GM18861 (cell line): Measurements from ENCODE around the gene CREB3L1.

Experiments used
- ATAC-seq: cut with Tn5 transposase; IDR thresholded peaks from one replicate; pipeline ENCODE4 v1.9.1; 2021; ENCODE audit not compliant: unreplicated experiment

The CREB3L1 gene

GRCh38 chr11:46321757-46322156 lies 44.3 kb downstream of the CREB3L1 start:
- no peak for ATAC-seq

GRCh38 chr11:46322759-46323158 lies 45.3 kb downstream of the CREB3L1 start:
- no peak for ATAC-seq

GRCh38 chr11:46326813-46327416 lies 49.5 kb downstream of the CREB3L1 start:
- no peak for ATAC-seq

GRCh38 chr11:46327829-46328228 lies 50.4 kb downstream of the CREB3L1 start:
- no peak for ATAC-seq

DNA sequence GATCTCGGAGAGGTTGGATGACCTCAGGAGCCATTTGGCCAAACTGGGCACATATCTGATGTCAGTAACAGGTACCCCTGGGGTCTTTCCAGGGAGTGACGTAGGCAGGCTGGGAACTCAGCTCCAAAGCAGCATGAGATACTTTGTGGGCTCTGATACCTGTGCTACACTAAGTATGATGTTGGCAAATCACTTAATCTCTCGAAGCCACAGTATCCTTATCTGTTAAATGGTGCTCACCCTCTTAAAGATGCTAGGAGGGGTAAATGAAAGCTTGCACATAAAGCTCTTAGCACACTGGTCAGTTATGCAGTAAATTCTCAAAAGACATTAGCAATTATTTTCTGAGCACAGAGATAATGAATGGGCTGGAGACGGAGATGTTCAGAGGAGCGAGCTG lies 52.7 kb downstream of the CREB3L1 start:
- ATAC-seq, result no peak

- no peak for ATAC-seq
These were observed 53.3 kb downstream of the CREB3L1 start for GRCh38 chr11:46330563-46331281.

- ATAC-seq, result no peak
These were observed 54.0 kb downstream of the CREB3L1 start for GRCh38 chr11:46331282-46331984.

DNA sequence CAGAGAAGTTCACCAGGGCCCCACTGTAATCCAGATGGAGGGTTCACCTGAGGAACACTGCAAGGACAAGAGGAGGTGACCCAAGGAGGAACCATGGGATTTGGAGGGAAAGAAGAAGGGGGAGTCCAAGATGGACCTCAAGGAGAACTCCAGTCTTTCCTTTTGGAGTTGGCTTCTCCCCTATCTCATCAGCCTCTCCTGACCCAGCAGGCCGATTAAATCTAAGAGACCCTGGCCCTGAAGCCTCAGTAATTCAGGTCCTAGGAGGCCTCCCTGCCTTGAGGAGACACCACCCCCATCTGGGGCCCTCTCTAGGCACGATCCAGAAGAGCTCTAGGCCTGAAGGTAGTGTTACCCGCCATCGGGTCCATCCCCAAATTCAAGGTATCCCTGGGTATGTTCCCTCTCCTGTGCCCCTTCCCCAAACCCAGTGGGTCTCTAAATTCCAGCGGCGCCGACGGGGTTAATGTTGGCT lies 54.7 kb downstream of the CREB3L1 start:
- ATAC-seq, result no peak

DNA sequence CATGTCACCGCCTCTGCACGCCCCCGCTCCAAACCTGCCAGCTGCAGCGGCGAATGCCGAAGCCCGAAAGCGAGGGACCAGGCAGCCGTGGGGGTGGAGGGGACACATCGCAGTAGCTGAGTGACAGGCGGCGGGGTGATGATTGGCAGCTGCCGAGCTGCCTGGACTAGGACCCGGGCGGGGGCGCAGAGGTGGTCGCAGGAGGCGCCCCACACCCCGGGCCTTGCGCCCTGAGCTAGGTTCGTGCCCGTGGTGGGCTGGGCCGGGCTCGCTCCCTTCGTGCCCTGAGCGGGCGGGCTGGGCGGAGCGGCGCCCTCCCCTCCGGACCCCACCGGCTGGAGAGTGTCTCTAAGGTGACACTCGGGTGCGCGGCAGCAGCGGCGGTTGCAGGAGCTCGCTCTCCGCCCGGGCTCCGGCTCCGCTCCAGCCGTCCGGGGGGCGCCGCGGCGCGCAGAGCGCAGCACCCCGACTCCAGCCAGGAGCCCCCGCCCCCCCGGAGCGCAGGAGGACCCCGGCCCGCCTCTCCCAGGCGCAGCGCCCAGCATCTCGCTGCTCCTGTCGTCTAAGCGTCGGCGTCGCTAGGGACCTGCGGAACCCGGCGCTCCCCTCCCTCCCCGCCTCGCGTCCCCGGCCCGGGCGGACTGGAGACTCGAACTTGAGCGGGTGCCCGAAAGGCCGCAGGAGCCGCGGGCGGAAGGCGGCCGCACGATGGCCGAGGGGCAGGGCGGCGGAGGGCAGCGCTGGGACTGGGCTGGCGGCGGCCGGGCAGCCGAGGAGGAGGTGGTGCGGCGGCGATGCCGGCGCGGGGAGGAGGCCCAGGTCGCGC lies 55.3 kb downstream of the CREB3L1 start:
- no peak for ATAC-seq

GRCh38 chr11:46333394-46333947 lies 56.0 kb downstream of the CREB3L1 start:
- no peak for ATAC-seq

- no peak for ATAC-seq
These were observed 56.7 kb downstream of the CREB3L1 start for GRCh38 chr11:46334211-46334610.

DNA sequence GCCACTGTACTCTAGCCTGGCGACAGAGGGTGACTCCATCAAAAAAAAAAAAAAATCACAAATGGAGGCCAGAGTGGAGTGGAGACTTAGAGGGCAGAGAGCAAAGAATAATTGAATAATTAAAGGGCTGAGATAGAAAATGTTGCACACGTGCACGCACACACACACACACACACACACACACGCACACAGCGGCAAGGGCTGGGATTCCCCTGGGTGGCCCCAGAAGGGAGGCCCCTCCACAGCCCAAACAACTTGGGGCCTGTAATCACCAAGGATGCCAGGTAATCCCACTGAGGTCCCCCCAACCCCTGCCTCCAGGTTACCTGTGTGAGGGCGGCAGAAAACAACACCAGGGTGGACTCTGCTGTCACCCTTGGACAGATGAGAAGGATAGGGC lies 57.8 kb downstream of the CREB3L1 start:
- no peak for ATAC-seq

DNA sequence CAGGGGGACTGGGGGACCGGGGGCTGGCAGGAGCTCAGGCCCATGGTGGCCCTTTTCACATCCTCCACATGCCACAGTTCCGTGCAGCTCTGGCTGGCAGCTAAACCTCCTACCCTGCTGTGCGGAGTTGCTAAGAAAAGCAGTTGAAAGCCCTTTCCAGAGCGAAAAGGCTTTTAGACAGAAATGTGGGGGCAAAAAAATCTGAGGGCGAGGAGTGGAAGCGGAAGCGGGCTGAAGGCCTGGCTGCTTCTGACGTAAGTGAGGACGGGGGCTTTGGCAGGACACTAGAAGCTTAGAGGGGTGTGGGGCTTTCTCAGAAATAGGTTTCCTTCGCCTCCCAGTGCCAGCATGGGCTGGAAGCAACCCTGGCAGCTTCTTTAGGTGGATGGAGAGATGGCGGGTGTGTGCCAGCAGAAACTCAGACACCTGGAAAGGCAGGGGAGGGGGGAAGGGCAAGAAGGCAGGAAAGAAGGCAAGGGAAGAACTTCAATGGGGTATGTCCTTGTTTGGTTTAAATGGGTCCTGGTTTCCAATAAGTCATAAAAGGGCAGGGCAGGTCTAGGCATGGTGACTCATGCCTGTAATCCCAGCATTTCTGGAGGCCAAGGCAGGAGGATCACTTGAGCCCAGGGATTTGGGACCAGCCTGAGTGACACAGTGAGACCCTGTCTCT lies 58.6 kb downstream of the CREB3L1 start:
- ATAC-seq, result no peak

DNA sequence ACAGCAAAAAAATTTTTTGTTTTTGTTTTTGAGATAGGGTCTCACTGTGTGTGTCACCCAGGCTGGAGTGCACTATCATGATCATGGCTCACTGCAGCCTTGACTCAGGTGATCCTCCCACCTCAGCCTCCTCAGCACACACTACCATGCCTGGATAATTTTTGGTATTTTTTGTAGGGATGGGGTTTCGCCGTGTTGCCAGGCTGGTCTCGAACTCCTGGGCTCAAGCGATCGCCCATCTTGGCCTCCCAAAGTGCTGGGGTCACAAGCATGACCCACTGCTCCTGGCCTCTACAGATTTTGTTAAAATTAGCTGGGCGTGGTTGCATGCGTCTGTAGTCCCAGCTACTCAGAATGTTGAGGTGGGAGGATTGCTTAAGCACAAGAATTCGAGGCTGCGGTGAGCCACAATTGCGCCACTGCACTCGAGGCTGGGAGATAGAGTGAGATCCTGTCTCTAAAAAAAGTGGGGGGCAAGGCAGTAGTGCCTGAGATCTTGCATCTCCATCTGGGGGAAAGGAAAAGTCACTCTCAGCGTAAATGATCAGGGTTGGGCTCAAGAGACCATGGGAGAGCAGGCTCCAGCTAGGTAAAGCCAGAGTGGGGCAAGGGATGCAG lies 59.2 kb downstream of the CREB3L1 start:
- no peak for ATAC-seq

DNA sequence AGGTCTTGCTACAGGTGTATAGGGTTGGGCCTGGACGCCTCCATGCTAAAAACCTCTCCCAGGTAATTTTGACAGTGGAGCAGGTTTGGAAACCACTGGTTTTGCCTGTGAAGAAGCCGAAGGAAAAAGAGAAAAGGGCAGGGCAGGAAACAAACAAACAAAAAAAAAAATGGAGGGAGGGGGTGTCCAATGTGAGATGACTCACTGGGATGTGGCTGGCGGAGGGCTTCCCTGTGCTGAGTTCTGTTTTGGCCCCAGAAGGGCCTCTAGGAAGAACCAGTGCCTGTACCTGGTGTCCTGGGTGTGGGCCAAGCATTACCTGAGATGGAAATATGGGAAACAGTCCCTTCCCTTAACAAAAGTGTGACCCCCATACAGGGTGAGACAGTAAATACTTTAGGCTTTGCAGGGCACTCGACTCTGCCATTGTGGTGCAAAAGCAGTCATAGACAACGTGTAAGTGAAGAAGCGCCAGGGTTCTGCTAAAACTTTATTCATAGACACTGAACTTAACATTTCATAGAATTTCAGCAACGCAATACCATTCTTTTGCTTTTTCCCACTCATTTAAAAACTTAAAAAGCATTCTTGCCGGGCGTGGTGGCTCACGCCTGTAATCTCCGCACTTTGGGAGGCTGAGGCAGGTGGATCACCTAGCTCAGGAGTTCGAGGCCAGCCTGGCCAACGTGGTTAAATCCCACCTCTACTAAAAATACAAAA lies 60.3 kb downstream of the CREB3L1 start:
- no peak for ATAC-seq

- ATAC-seq, result no peak
These were observed 61.1 kb downstream of the CREB3L1 start for GRCh38 chr11:46338636-46338987.

DNA sequence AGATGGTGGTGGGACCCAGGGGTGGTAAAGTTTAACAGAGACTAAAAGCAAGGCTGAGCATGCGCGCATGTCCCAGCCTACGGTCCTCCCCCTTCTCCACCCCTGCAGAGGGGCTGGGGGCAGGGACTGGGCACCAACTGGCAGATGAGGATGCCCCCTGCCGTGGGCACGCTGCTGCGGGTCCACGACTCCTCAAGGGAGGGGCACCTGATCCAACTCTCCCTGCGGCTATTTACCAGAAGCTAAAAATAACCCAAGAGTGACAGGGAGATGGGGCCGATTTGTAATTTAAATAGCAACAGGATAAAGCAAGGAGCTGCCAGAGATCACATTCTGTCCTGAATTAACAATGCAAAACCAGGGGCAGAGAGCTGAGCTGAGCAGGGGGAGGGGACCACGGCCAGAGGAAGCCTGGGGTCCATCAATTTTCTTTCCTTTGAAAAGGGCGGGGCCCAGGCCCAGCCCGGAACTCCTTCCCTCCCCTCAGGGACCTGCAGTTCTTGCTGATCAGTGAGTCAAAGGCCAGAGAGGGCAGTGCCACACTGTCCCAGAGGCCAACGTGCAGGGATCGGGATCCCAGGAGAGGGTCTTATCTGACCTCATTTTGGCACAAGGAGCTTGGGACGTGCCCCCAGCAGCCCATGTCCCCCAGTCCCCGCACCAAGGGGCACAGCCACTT lies 61.7 kb downstream of the CREB3L1 start:
- no peak for ATAC-seq

DNA sequence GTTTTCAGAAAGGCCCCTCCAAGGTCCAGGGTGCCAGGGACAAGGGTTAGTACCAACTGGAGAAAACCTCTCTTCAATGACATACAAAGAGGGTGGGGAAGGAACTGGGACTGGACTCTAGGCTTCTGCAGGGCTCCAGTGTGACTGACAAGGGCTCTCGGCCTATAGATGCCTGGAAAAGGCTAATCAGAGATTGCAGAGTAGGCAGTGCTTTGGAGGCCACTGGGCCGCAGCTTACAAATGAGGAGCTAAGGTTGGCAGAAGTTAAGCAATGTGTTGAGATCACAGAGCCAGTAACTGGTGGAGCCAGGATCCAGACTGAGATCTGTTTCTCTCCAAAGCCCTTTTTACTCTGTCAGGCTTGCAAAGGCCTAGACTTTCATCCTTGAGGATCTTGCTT lies 62.4 kb downstream of the CREB3L1 start:
- ATAC-seq, result no peak

DNA sequence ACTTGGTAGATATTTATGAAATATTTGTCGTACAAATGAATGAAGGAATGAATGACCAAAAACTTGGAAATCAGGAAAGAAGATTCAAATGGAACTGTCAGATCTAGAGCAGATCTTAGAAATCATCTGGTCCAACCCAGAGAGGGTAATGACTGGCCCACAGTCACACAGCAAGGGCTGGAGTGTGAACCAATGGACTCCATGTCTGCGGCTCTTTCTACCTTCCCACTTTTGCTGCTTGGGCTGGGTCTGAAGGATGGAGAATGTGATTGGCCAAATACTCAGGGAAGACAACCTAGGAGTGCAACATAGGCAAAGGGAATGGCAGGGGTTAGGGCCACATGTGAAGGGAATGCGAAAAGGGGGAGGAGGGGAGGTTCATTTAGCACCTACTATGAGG lies 64.0 kb downstream of the CREB3L1 start:
- no peak for ATAC-seq
